Measurements from ENCODE around the gene SPPL3. TPM values are rescaled to one million over a fixed set of nuclear protein-coding genes. Genes with fewer than 3 reads are reported as not detected.

Gene SPPL3
- total RNA-seq, 1 donor from 2014 or later: 25.8 TPM

GRCh38 chr12:120722784-120723183 is 181.4 kb downstream of the SPPL3 start:
- Histone ChIP-seq H2AFZ (replicated peaks) (no peak overlapping the region), H3K36me3 (peaks cover 4% of the 10 kb centered on the region), H3F3A (ENCODE audit: low read depth) (peaks cover 23% of the 10 kb centered on the region), H3K27me3 (peaks cover 15% of the 10 kb centered on the region), H3K9me3 (ENCODE audit: low read depth) (no peaks in the 10 kb centered on the region), H3K9ac (no peak overlapping the region), H3K27ac (no peak overlapping the region), H3K4me1 (peaks cover 4% of the 10 kb centered on the region), H4K20me1 (ENCODE audit: low read depth) (peaks cover 42% of the 10 kb centered on the region), H3K4me2 (no peak overlapping the region), H3K79me2 (ENCODE audit: low read depth) (no peaks in the 10 kb centered on the region), H3K4me3 (no peak overlapping the region)
- Mint-ChIP-seq H3K4me1 (peaks cover 18% of the 10 kb centered on the region), H3K4me3 (no peak overlapping the region), H3K27me3 (ENCODE audit: insufficient read depth, low read depth) (peaks cover 5% of the 10 kb centered on the region), H3K27ac (no peak overlapping the region), H3K9me3 (no peaks in the 10 kb centered on the region), H3K36me3 (peaks cover 29% of the 10 kb centered on the region)
- DNase-seq (ENCODE audit: low spot score): no peak
- no peak for TF ChIP-seq EZH2 (IDR thresholded peaks at IDR 0.05)
- TF ChIP-seq EZH2phosphoT487 (IDR thresholded peaks at IDR 0.05): no peak
- no peak for TF ChIP-seq CTCF (IDR thresholded peaks at IDR 0.05)

- Mint-ChIP-seq H3K27me3 (ENCODE audit: insufficient read depth, low read depth) (peaks cover 5% of the 10 kb centered on the region), H3K27ac (no peak overlapping the region), H3K9me3 (no peaks in the 10 kb centered on the region), H3K4me1 (peaks cover 18% of the 10 kb centered on the region), H3K36me3 (peaks cover 29% of the 10 kb centered on the region), H3K4me3 (no peak overlapping the region)
- peaks cover 11% of the 10 kb centered on the region for H3K27me3 ChIP-seq
- H3K4me2 ChIP-seq: no peak overlapping the region
- TF ChIP-seq CTCF (IDR thresholded peaks at IDR 0.05): no peak
- H3K9me3 ChIP-seq (ENCODE audit: low read depth): no peaks in the 10 kb centered on the region
- DNase-seq (ENCODE audit: low spot score): no peak
- peaks cover 23% of the 10 kb centered on the region for H3F3A ChIP-seq (ENCODE audit: low read depth)
- no peak overlapping the region for H3K27ac ChIP-seq
- H4K20me1 ChIP-seq (ENCODE audit: low read depth): peaks cover 49% of the 10 kb centered on the region
- no peak overlapping the region for H2AFZ ChIP-seq (replicated peaks)
- H3K79me2 ChIP-seq (ENCODE audit: low read depth): no peaks in the 10 kb centered on the region
- H3K4me1 ChIP-seq: peaks cover 4% of the 10 kb centered on the region
- no peak overlapping the region for H3K4me3 ChIP-seq
- peaks cover 6% of the 10 kb centered on the region for H3K36me3 ChIP-seq
- no peak overlapping the region for H3K9ac ChIP-seq
Observed at GRCh38 chr12:120721866-120722265, 182.3 kb downstream of the SPPL3 start.

- H3K4me1 ChIP-seq: peaks cover 4% of the 10 kb centered on the region
- DNase-seq (ENCODE audit: low spot score): no peak
- peaks cover 5% of the 10 kb centered on the region for H3K27me3 Mint-ChIP-seq (ENCODE audit: insufficient read depth, low read depth)
- no peak overlapping the region for H3K4me3 ChIP-seq
- no peak overlapping the region for H3K4me3 Mint-ChIP-seq
- peaks cover 4% of the 10 kb centered on the region for H3K79me2 ChIP-seq (ENCODE audit: low read depth)
- no peak overlapping the region for H3K27ac Mint-ChIP-seq
- no peak overlapping the region for H2AFZ ChIP-seq (replicated peaks)
- peaks cover 19% of the 10 kb centered on the region for H3F3A ChIP-seq (ENCODE audit: low read depth)
- peaks cover 5% of the 10 kb centered on the region for H3K27me3 ChIP-seq
- TF ChIP-seq EZH2 (IDR thresholded peaks at IDR 0.05): no peak
- H3K27ac ChIP-seq: no peak overlapping the region
- H3K9me3 ChIP-seq (ENCODE audit: low read depth): no peaks in the 10 kb centered on the region
- peaks cover 34% of the 10 kb centered on the region for H3K36me3 Mint-ChIP-seq
- peaks cover 56% of the 10 kb centered on the region for H4K20me1 ChIP-seq (ENCODE audit: low read depth)
- H3K4me1 Mint-ChIP-seq: peaks cover 18% of the 10 kb centered on the region
- H3K4me2 ChIP-seq: no peak overlapping the region
- no peak overlapping the region for H3K9ac ChIP-seq
- peaks cover 6% of the 10 kb centered on the region for H3K36me3 ChIP-seq
- H3K9me3 Mint-ChIP-seq: no peaks in the 10 kb centered on the region
Observed at GRCh38 chr12:120720987-120721801, 183.0 kb downstream of the SPPL3 start.
